GM21717 (cell line): ENCODE results near the gene P2RY13.

Experiments
- ATAC-seq: cut with Tn5 transposase; IDR thresholded peaks from one replicate; pipeline ENCODE4 v1.9.1; 2021; ENCODE audit warnings: mild to moderate bottlenecking, moderate library complexity; ENCODE audit not compliant: unreplicated experiment

P2RY13 gene

DNA sequence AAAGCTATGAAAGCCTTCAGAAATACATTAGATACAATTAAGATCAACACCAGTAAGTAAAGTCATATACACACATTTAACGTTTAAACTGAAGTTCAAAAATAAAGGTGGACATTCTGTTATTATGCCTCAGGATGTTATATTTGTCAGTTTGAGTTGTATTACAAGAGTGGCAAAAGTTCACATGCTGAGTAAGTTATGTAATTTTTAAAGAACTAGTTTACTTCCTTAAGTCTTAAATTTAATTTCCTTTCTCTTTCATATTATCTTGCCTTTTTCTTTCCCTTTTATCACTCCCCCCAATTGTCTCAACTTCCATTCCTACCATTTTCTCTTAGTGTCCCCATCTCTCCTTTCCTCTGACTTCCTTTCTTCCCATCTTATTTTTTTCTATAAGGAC, 7.8 kb downstream of the P2RY13 start:
- no peak for ATAC-seq

DNA sequence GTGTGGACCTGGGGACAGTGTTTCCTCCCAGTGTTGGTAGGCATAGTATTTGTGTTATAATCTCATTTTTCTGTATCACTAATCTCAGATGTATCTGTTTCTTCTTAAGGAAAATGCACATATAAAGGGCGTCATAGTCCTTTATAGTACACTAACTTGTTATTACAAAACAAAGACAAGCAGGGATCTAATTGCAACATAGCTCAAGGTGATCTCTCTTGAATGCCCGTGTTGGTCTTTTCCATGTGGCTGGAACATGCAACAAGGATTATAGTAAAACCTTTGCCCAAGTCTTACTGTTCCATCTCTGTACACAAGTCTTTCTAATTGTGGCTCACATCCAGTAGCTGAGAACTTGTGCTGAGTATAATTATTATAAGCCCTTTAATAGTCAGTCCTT, 9.2 kb downstream of the P2RY13 start:
- no peak for ATAC-seq

DNA sequence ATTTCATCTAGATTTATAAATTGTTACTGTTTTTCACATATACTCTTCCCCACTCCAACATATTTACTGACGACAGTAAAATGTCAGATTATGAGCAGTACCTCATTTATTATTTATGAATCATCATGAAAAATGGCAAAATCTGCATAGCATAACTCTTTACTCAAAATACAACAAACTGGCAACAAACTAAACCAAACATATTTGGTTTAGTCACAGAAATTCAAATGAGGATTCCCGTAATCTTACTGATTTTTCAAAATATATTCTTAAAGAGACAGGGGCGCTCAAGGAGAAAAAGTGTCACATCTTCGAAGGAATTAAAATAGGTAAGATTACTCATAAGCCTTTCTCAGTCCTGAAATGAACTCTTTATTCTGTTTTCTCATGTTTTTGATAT, 9.7 kb downstream of the P2RY13 start:
- ATAC-seq: no peak

DNA sequence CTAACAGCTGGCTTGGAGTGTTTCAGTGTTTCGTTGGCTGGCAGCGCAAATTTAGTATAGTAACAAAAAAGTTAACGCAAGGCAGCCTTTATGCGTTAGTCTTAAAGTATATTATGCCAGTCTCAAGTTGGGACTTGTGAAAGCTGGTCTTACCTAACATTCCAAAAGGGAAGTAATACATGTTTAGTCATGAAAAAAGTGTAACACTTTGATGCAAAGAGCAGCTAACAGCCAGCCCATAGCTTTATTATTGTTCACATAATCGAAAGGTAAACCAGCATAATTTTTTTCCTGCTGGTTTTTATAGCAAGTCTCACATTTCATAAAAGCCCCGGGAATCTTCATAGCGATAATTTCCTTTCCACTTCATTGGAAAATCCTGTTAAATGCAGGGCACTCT, 10.4 kb downstream of the P2RY13 start:
- ATAC-seq: no peak

DNA sequence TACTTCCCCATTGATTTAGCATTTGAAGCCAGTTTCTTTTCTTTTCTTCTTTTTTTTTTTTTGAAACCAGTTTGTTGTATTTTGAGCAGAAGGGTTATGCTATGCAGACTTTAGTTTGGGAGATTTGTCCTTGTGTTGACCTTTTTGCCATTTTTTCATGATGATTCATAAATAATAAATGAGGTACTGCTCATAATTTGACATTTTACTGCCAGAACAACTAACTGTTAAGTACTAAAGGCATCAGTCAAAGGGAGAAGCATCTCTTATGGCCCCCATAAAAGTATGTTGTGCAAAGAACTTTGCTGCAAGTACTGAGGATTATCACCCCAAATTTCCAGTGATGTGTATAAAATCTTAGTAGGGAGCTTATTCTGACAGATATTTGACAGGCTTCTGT, 11.0 kb downstream of the P2RY13 start:
- no peak for ATAC-seq

DNA sequence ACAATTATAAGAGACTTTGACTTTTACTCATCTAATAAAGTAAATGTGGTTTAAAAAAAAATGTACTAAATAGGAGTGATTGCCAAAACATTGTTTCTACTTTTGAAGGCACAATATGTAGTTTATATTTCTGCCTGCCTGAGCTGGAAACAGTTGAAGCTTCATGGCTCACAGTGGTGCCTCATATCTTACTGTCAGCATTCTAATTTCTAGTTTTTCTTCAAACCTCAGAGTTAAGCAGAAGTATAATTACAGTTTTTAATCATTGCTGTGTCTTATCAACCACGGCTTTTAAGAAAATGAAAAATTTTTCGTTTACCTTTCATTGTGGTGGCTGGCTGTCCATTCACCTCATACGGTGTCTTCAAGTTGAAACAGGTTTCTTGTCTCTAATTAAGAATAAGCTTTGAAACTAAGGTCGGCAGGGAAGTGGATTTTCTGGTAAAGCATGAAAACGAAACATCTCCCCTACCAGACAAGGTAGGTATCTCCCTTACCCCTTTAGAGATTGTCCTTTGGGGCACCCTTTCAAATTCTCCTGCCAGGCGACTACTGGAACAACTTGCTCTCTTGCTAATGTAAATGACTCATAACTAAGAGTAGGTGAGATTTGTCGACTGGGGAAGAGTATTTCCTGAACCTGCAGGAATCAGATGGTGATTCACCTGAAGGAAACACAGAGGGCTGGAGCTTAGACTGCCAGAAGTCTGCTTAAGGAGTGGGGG, 12.9 kb downstream of the P2RY13 start, which contains the start of gene GPR87:
Gene GPR87 (minus strand): TSS at position 554 of the 725 bp plus-strand sequence. CDS start 16,720 bp downstream, outside the sequence.
- ATAC-seq: peak; percentile 71

DNA sequence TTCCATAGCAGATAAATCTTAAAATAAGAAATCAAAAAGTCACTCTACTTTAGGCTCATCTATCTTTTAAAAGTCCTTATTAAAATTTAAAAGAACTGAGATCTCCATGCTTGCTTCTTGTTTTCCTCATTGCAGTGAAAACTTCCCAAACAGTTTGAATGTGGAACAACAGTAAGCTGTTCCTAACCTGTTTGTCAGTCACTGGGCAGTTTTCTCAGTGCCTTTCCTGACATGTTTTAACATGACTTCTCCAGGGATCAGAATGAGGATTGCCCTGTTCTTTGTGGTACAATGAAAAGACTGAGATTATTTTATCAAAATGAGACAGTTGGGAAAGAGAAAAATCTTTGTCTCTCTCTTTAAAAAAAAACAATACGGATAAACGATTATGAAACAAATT, 13.5 kb downstream of the P2RY13 start:
- ATAC-seq: no peak

GRCh38 chr3:151315136-151315535, 14.2 kb downstream of the P2RY13 start:
- no peak for ATAC-seq

DNA sequence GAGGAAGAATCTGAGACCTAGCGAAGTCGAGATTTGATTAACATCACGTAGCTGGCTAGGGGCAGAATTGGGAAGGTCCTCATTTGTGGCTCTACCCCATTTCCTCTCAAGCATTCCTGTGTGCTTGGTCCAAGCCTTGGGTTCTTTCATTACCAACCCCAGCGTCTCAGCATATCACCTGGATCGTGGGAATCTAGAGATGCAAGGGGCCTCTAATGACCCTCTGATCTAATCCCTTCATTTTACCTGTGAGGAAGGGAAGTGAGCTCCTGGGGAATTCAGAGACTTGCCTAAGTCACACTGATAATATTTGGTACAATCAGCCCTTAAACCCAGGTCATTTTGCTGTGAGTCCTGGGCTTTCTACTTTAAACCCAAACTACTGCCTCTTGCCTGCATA, 14.8 kb downstream of the P2RY13 start:
- no peak for ATAC-seq

GRCh38 chr3:151314137-151314536, 15.2 kb downstream of the P2RY13 start:
- no peak for ATAC-seq

DNA sequence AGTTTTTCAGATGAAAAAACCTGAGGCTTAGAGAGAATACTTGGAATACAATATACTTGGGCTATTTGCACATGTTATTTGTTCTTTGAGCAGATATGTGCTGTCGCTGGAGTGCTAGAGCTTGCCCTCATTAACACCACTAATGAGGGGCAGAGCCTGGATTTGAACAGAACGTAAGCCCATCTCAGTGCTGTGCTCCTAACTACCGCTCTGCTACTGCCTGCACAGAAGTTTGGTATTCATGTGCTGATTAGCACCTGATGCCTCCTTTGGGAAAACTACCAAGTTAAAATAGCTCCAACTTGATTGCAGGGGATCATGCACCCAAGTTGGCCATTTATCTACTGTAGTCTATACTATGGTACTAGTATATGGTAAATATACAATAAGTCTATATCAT, 16.4 kb downstream of the P2RY13 start:
- ATAC-seq: no peak

- ATAC-seq: no peak
Measured at GRCh38 chr3:151309566-151309965, 19.8 kb downstream of the P2RY13 start.

- ATAC-seq: no peak
Measured at GRCh38 chr3:151307583-151308488, 21.5 kb downstream of the P2RY13 start.

DNA sequence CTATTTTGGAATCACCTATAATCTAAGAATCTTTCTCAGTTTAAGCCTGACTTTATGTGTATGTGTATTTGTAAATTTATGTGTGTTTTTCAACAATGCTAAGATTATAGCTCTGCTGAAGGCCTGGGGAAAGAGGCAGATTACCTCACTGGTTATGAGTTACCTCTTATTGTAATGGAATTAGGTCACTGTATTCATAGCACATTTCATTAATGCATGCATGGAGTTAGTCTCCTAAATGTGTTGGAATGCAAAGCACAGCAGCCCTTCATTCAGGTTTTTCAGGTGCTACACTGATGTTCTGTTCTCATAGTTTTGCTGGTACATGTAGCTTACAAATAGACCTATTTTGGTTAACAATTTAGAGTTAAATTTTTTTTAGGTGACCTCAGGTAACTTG, 22.2 kb downstream of the P2RY13 start:
- ATAC-seq: no peak

GRCh38 chr3:151306168-151306810, 23.1 kb downstream of the P2RY13 start:
- ATAC-seq: no peak

DNA sequence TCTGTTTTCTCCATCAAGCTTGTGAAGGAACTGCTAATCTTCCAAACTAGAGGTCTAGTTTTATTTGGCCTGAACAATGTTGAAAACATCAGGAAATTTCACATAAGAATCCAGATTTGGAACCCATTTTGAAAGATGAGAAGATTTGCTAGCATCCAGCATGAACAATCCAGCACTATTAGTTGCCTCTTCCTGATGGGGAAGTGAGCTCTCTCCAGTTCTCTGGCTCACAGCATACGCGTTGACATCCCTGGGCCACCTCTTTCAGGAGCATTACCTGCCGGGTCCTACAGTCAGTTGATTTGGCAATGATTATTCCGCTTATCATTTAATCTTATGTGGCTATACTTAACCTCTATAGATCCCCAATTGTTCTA, 23.6 kb downstream of the P2RY13 start:
- ATAC-seq: no peak

- ATAC-seq: no peak
Measured at GRCh38 chr3:151305060-151305774, 24.1 kb downstream of the P2RY13 start.

DNA sequence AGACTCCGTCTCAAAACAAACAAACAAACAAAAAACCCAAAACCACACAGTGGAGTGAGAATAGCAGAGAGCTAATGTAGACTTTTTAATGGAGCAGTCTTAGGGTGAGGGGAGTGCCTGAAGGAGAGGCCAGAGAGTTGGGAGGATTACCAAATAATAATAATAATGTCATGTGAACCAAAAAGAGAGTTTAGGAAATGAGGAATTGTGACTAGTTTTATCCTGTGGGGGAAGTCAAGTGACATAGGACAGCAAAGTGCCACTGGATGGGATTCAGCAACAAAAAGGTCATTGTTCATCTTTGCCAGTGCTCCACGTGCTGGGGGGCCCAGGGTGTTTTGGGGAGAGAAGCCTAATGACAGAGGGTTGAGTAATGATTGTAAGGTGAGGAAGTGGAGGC, 25.6 kb downstream of the P2RY13 start:
- no peak for ATAC-seq

- ATAC-seq: no peak
Measured at GRCh38 chr3:151301787-151302186, 27.6 kb downstream of the P2RY13 start.

DNA sequence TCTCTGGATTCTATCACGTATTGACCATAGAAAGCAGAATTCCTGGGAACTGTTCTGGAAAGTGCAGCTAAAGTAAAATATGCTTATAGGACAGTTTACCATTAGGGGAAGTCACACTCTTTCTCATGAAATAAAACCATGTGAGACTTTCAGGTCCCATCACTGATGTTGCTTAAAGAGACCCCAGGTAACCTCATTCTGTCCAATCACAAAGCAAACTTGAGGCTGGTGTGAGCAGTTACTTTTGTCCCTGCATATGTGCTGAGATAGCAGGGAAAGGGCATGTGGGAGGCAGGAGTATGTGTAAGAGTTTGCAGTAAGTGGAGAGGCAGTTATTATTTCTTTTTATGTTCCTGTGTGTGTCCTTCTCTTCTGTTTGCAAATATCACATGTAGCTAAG, 28.8 kb downstream of the P2RY13 start:
- no peak for ATAC-seq

- no peak for ATAC-seq
Measured at GRCh38 chr3:151299006-151299405, 30.3 kb downstream of the P2RY13 start.
